H1 (cell line): Measurements from ENCODE around the gene PHF14. TPM values are rescaled to one million over a fixed set of nuclear protein-coding genes. Genes with fewer than 3 reads are reported as not detected.

ENCODE experiments used
- CTCF ChIA-PET: fragments of 300-600 bp; sonication (Branson Sonifier 250); formaldehyde crosslinking; loops from one replicate; lab custom pipeline; 2021; ENCODE audit not compliant: partially characterized antibody; lab: Charles Lee
- POLR2A ChIA-PET: fragments of 300-600 bp; sonication (Branson Sonifier 250); formaldehyde crosslinking; loops from one replicate; lab custom pipeline; 2021; ENCODE audit warnings: inconsistent platforms; ENCODE audit not compliant: partially characterized antibody; lab: Charles Lee
- DNase-seq, 2 experiments: peaks; one replicate each; pipeline versions ENCODE4 v3.0.0 to v3.0.0-alpha.2; 2010 to 2022; ENCODE audit warnings: low spot score in 2 of 2, low read depth in 1 of 2, mixed read lengths in 1 of 2
- FAIRE-seq: peaks from 2 replicates; lab custom pipeline; 2011; peaks lifted over from hg19 to GRCh38; lab: Jason Lieb, UNC
- H2AFZ ChIP-seq: 2 replicates; pipeline ENCODE4 v1.8.1; 2012; ENCODE audit warnings: low read length, inconsistent platforms
- H2AK5ac ChIP-seq: 2 replicates; pipeline ENCODE4 v1.6.1; 2013; ENCODE audit warnings: low read depth, low read length
- H2BK120ac ChIP-seq: replicated peaks from 2 replicates; pipeline ENCODE3; 2013; ENCODE audit warnings: low read depth, low read length, inconsistent platforms
- H2BK12ac ChIP-seq: 2 replicates; pipeline ENCODE4 v1.6.1; 2013; ENCODE audit warnings: low read depth, low read length
- H2BK15ac ChIP-seq: 2 replicates; pipeline ENCODE4 v1.6.1; 2013; ENCODE audit warnings: low read length
- H2BK20ac ChIP-seq: 2 replicates; pipeline ENCODE4 v1.6.1; 2013; ENCODE audit warnings: low read length
- H2BK5ac ChIP-seq: 2 replicates; pipeline ENCODE4 v1.6.1; 2013; ENCODE audit warnings: low read depth, low read length
- H3K14ac ChIP-seq: 2 replicates; pipeline ENCODE4 v1.6.1; 2013; ENCODE audit warnings: inconsistent platforms; ENCODE audit not compliant: insufficient read length
- H3K18ac ChIP-seq: 2 replicates; pipeline ENCODE4 v1.6.1; 2013; ENCODE audit warnings: low read length; ENCODE audit errors: extremely low read depth
- H3K23ac ChIP-seq: 2 replicates; pipeline ENCODE4 v1.6.1; 2013; ENCODE audit warnings: inconsistent platforms; ENCODE audit not compliant: insufficient read length
- H3K23me2 ChIP-seq: 2 replicates; pipeline ENCODE4 v1.6.1; 2013; ENCODE audit warnings: low read depth, low read length
- H3K27ac ChIP-seq: 2 replicates; pipeline ENCODE4 v1.6.1; 2011; ENCODE audit warnings: low read depth, low read length, inconsistent platforms
- H3K27me3 ChIP-seq, 4 experiments: replicated peaks in 1 of 4; 1 replicate in 1 of 4; 2 replicates in 3 of 4; pipeline versions ENCODE4 v1.6.1 to v1.8.1; 2011 to 2013; ENCODE audit warnings: low read length in 3 of 4, mild to moderate bottlenecking in 3 of 4, inconsistent platforms in 2 of 4, mixed read lengths in 2 of 4, moderate library complexity in 1 of 4; ENCODE audit not compliant: control insufficient read depth in 3 of 4, insufficient read depth in 3 of 4; ENCODE audit errors: extremely low read depth in 1 of 4
- H3K36me3 ChIP-seq, 4 experiments: 2 replicates each; pipeline versions ENCODE4 v1.6.1 to v1.8.1; 2011 to 2013; ENCODE audit warnings: mild to moderate bottlenecking in 4 of 4, low read length in 3 of 4, moderate library complexity in 2 of 4, control low read depth in 1 of 4, inconsistent platforms in 1 of 4; ENCODE audit not compliant: insufficient read depth in 4 of 4, control insufficient read depth in 2 of 4
- H3K4ac ChIP-seq: replicated peaks from 2 replicates; pipeline ENCODE3; 2013; ENCODE audit warnings: low read length, low read depth, mixed read lengths, inconsistent platforms; ENCODE audit not compliant: insufficient read length
- H3K4me1 ChIP-seq, 4 experiments: replicated peaks in 1 of 4; 1 replicate in 1 of 4; 2 replicates in 3 of 4; pipeline versions ENCODE4 v1.6.1 to v1.8.1; 2011 to 2013; ENCODE audit warnings: low read length in 3 of 4, inconsistent platforms in 2 of 4, mixed read lengths in 1 of 4; ENCODE audit not compliant: insufficient read depth in 4 of 4, control insufficient read depth in 3 of 4
- H3K4me2 ChIP-seq, 2 experiments: 2 replicates each; pipeline versions ENCODE4 v1.6.1 to v1.8.1; 2011 to 2013; ENCODE audit warnings: low read depth in 2 of 2, low read length in 2 of 2, control low read depth in 1 of 2, inconsistent platforms in 1 of 2, mild to moderate bottlenecking in 1 of 2; ENCODE audit not compliant: insufficient read depth in 1 of 2
- H3K4me3 ChIP-seq, 4 experiments: fragments of 200-600, 300-600 bp in 1 of 4; sonication (generic), shearing (Covaris generic), sonication (Bioruptor Twin) in 1 of 4; 2 replicates each; pipeline versions ENCODE4 v1.5.1 to v1.8.1; 2011 to 2016; ENCODE audit warnings: low read length in 4 of 4, low read depth in 3 of 4, control low read depth in 2 of 4, inconsistent platforms in 2 of 4, mild to moderate bottlenecking in 2 of 4, mixed read lengths in 1 of 4, moderate library complexity in 1 of 4; ENCODE audit not compliant: insufficient read depth in 2 of 4; ENCODE audit errors: extremely low read depth in 1 of 4
- H3K56ac ChIP-seq: replicated peaks from 2 replicates; pipeline ENCODE3; 2013; ENCODE audit warnings: low read depth, mild to moderate bottlenecking, mixed read lengths, low read length, inconsistent platforms; ENCODE audit not compliant: insufficient read length
- H3K79me1 ChIP-seq: 2 replicates; pipeline ENCODE4 v1.6.1; 2013; ENCODE audit warnings: low read depth, low read length, control low read depth
- H3K79me2 ChIP-seq, 2 experiments: 2 replicates each; pipeline versions ENCODE4 v1.6.1 to v1.8.1; 2012 to 2013; ENCODE audit warnings: low read length in 2 of 2, mild to moderate bottlenecking in 2 of 2, inconsistent platforms in 1 of 2; ENCODE audit not compliant: insufficient read depth in 2 of 2, control insufficient read depth in 1 of 2
- H3K9ac ChIP-seq, 4 experiments: replicated peaks in 1 of 4; 1 replicate in 1 of 4; 2 replicates in 3 of 4; pipeline versions ENCODE4 v1.6.1 to v1.8.1; 2011 to 2013; ENCODE audit warnings: low read depth in 3 of 4, low read length in 3 of 4, control low read depth in 2 of 4, mild to moderate bottlenecking in 2 of 4, moderate library complexity in 2 of 4, inconsistent platforms in 1 of 4; ENCODE audit errors: extremely low read depth in 1 of 4
- H3K9me3 ChIP-seq, 2 experiments: 2 replicates each; pipeline versions ENCODE4 v1.6.1 to v1.8.1; 2012 to 2013; ENCODE audit warnings: mild to moderate bottlenecking in 2 of 2, moderate library complexity in 2 of 2, control low read depth in 1 of 2, inconsistent platforms in 1 of 2, low read depth in 1 of 2, low read length in 1 of 2, mixed read lengths in 1 of 2; ENCODE audit not compliant: insufficient read depth in 2 of 2
- H4K20me1 ChIP-seq, 2 experiments: replicated peaks in 1 of 2; 2 replicates each; pipeline versions ENCODE3 to v1.8.1; 2011 to 2013; ENCODE audit warnings: inconsistent platforms in 2 of 2, low read length in 2 of 2, mild to moderate bottlenecking in 1 of 2; ENCODE audit not compliant: insufficient read depth in 2 of 2, control insufficient read depth in 1 of 2
- H4K5ac ChIP-seq: 2 replicates; pipeline ENCODE4 v1.6.1; 2013; ENCODE audit warnings: low read length, low read depth, mixed read lengths, inconsistent platforms; ENCODE audit not compliant: insufficient read length
- H4K8ac ChIP-seq: 2 replicates; pipeline ENCODE4 v1.8.0; 2013; ENCODE audit warnings: mild to moderate bottlenecking, moderate library complexity, low read length, inconsistent platforms; ENCODE audit not compliant: insufficient read depth; ENCODE audit errors: extremely low read depth
- H4K91ac ChIP-seq: replicated peaks from 2 replicates; pipeline ENCODE3; 2013; ENCODE audit warnings: low read length, mixed read lengths, inconsistent platforms; ENCODE audit not compliant: insufficient read length
- ASH2L ChIP-seq: fragments of 200-600, 300-600 bp; sonication (generic); IDR thresholded peaks from one replicate; pipeline ENCODE4 v1.7.1; 2017; ENCODE audit warnings: low read length
- CBX8 ChIP-seq: fragments of 300-800, 300-1000 bp; sonication (generic); IDR thresholded peaks from 2 replicates; pipeline ENCODE4 v1.7.1; 2016; ENCODE audit warnings: low read depth, low read length, borderline replicate concordance
- KDM1A ChIP-seq: fragments of 200-600, 300-600 bp; sonication (generic); IDR thresholded peaks from 2 replicates; pipeline ENCODE4 v1.7.1; 2016; ENCODE audit warnings: mild to moderate bottlenecking, low read length, borderline replicate concordance
- RBBP5 ChIP-seq: IDR thresholded peaks from 2 replicates; pipeline ENCODE4 v1.7.1; 2012; ENCODE audit warnings: low read depth, mild to moderate bottlenecking, inconsistent platforms, low read length, moderate library complexity, borderline replicate concordance
- RFX5 ChIP-seq: IDR thresholded peaks from 2 replicates; pipeline ENCODE4 v1.6.1; 2011; ENCODE audit warnings: low read depth, low read length, improper control_type of control experiment, borderline replicate concordance
- RNF2 ChIP-seq: fragments of 200-900, 300-1000 bp; sonication (generic); IDR thresholded peaks from 2 replicates; pipeline ENCODE4 v1.7.1; 2016; ENCODE audit warnings: borderline replicate concordance, low read depth, mild to moderate bottlenecking, antibody characterized with exemption, low read length; ENCODE audit not compliant: poor library complexity, severe bottlenecking; ENCODE audit errors: missing control alignments
- RXRA ChIP-seq: IDR thresholded peaks from 2 replicates; pipeline ENCODE4 v1.6.1; 2011; ENCODE audit warnings: low read depth, mild to moderate bottlenecking, low read length, moderate library complexity; ENCODE audit not compliant: insufficient read depth
- SUZ12 ChIP-seq: fragments of 200-600 bp; sonication (generic); IDR thresholded peaks from 2 replicates; pipeline ENCODE4 v1.6.1; 2012; ENCODE audit warnings: mild to moderate bottlenecking, inconsistent platforms, low read length, moderate library complexity, mixed read lengths
- TAF1 ChIP-seq: IDR thresholded peaks from 2 replicates; pipeline ENCODE4 v1.6.1; 2011; ENCODE audit warnings: mild to moderate bottlenecking, low read depth, low read length
- TAF7 ChIP-seq: optimal IDR thresholded peaks from 2 replicates; pipeline ENCODE3; 2011; ENCODE audit warnings: low read depth, mild to moderate bottlenecking, inconsistent platforms, low read length, moderate library complexity, borderline replicate concordance
- YY1 ChIP-seq: IDR thresholded peaks from 2 replicates; pipeline ENCODE4 v1.6.1; 2011; ENCODE audit warnings: low read depth, mild to moderate bottlenecking, low read length
- WGBS, 2 experiments: shearing (Covaris generic) in 1 of 2; methylation state at CpG; one replicate each; pipeline versions ENCODE4 v1.1.6 to v1.1.7; 2013 to 2015; ENCODE audit warnings: low lambda C conversion rate in 2 of 2, mixed read lengths in 2 of 2, inconsistent platforms in 1 of 2, low coverage in 1 of 2, missing lambda C conversion rate in 1 of 2; ENCODE audit not compliant: insufficient replicate concordance in 2 of 2, insufficient coverage in 1 of 2, insufficient read length in 1 of 2; ENCODE audit errors: extremely low coverage in 1 of 2, missing lambda C conversion rate in 1 of 2; 5-methylcytosine and 5-hydroxymethylcytosine counted together
- polyA plus RNA-seq, 7 experiments: library from polyadenylated mRNA; depleted of rRNA in 3 of 7; stranded (reverse) in 5 of 7; unstranded in 2 of 7; fragments of >200 nt in 5 of 7; fragments of 200-250 nt in 2 of 7; gene quantifications; 1 replicate in 5 of 7; 2 replicates in 1 of 7; 4 replicates in 1 of 7; pipeline versions ENCODE4 v1.2.1 to v1.2.3, GENCODE V29; 2011 to 2013; ENCODE audit warnings: missing spikeins in 2 of 7, mixed read lengths in 2 of 7
- total RNA-seq: library from RNA; stranded (reverse); fragmentation: NEBNext Ultra II Directional; extraction: Animal tissue kit (Norgen Biotek cat#: 25700); gene quantifications from 2 replicates; pipeline ENCODE4 v1.2.1, GENCODE V29; 2021
- TF ChIP-seq, protein P1 (sequence below): IDR thresholded peaks from 2 replicates; pipeline ENCODE4 v1.6.1; 2011; ENCODE audit warnings: low read length, improper control_type of control experiment

The PHF14 gene
- total and polyA plus RNA-seq, 2 of the 8 experiments (the other 6 are each of a cell fraction or from before 2014, with no cell fraction given): 17.9 to 70.6 TPM

DNA sequence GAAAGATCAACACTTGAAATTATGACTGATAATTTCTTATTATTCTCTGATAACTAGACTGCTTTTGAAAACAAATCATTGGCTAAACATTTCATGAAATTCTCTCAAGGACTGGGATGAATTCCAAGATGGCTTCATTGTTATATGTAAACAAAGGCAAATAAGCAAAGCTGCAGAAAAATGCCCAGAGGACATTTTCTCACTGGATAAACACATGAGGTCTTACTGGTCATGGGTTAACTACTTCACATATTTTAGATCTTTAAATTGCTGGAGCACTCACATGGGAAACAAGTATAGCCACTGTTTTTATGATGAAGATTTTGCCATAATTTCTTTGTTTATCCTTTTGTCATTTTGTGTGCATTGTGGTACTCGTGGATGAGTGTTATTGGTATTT, 239.1 kb downstream of the PHF14 start:
- no peak overlapping the region for H3K14ac ChIP-seq
- POLR2A ChIA-PET: interaction anchor here (1.4 kb wide), 1 partner anchor 20 kb away, joined by 5 read pairs; no protein-coding TSS in a partner anchor
- TF ChIP-seq RNF2: no peak
- TF ChIP-seq CBX8: no peak
- TF ChIP-seq SUZ12: no peak
- TF ChIP-seq RFX5: no peak
- no peak for TF ChIP-seq ASH2L
- no peak for TF ChIP-seq KDM1A
- TF ChIP-seq RXRA: no peak
- TF ChIP-seq, protein P1, sequence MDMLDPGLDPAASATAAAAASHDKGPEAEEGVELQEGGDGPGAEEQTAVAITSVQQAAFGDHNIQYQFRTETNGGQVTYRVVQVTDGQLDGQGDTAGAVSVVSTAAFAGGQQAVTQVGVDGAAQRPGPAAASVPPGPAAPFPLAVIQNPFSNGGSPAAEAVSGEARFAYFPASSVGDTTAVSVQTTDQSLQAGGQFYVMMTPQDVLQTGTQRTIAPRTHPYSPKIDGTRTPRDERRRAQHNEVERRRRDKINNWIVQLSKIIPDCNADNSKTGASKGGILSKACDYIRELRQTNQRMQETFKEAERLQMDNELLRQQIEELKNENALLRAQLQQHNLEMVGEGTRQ: no peak
- TF ChIP-seq TAF1: no peak
- no peak for TF ChIP-seq TAF7
- TF ChIP-seq YY1: no peak
- no peak for TF ChIP-seq RBBP5

More for the DNA sequence above, 239.1 kb downstream of the PHF14 start:
- no peaks in the 10 kb centered on the region; the same call in 1 of the 2 replicates for H3K23me2 ChIP-seq
- H4K5ac ChIP-seq: no peak overlapping the region
- no peaks in the 10 kb centered on the region for H3K36me3 ChIP-seq
- H3K27me3 ChIP-seq: peaks cover 0 to 1% (median 0%) of the 10 kb centered on the region in 4 experiments; a peak in 1 of 7 replicates
- H3K4ac ChIP-seq: no peak overlapping the region
- no peak for FAIRE-seq
- H3K79me2 ChIP-seq: no peaks in the 10 kb centered on the region
- H3K23ac ChIP-seq: no peak overlapping the region
- no peak overlapping the region for H2BK120ac ChIP-seq
- no peak overlapping the region for H4K91ac ChIP-seq
- H4K8ac ChIP-seq: no peak overlapping the region
- DNase-seq: no peak
- H3K18ac ChIP-seq: no peak overlapping the region
- peaks cover 0 to 3% (median 0%) of the 10 kb centered on the region in 4 experiments; a peak in 1 of 7 replicates for H3K4me1 ChIP-seq
- H3K9ac ChIP-seq: no peak overlapping the region
- no peak overlapping the region for H2BK12ac ChIP-seq
- H2BK15ac ChIP-seq: no peak overlapping the region
- CTCF ChIA-PET: interaction anchor here (1.0 to 4.5 kb wide), 21 partner anchors 8 to 271 kb away, joined by 3 to 37 read pairs (median 5); no protein-coding TSS in a partner anchor
- no peak overlapping the region for H3K4me3 ChIP-seq
- H2AK5ac ChIP-seq: no peak overlapping the region
- no peak overlapping the region for H2AFZ ChIP-seq
- H3K56ac ChIP-seq: no peak overlapping the region
- H3K4me2 ChIP-seq: no peak overlapping the region
- no peaks in the 10 kb centered on the region for H3K79me1 ChIP-seq
- H2BK20ac ChIP-seq: no peak overlapping the region
- no peaks in the 10 kb centered on the region for H4K20me1 ChIP-seq
- H2BK5ac ChIP-seq: no peak overlapping the region
- WGBS, 2 experiments: 84% methylated on average over 1 of the region's 1 CpG; no CpG with 5 or more reads in 1 of the 2 experiments
- H3K27ac ChIP-seq: no peak overlapping the region
- H3K9me3 ChIP-seq: no peaks in the 10 kb centered on the region
